Smooth muscle cell (in vitro differentiated cells): Measurements from ENCODE around the gene FAF1. TPM values are rescaled to one million over a fixed set of nuclear protein-coding genes. Genes with fewer than 3 reads are reported as not detected.

Source experiments
- DNase-seq: peaks from one replicate; lab custom pipeline; 2025; ENCODE audit not compliant: unreplicated experiment; lab: John Stamatoyannopoulos, UW
- H2AFZ ChIP-seq: fragments of 200-600 bp; sonication (generic); 2 replicates; pipeline ENCODE4 v1.6.0; 2016; ENCODE audit warnings: antibody characterized with exemption, low read depth, mild to moderate bottlenecking
- H3F3A ChIP-seq: fragments of 200-600 bp; sonication (generic); 2 replicates; pipeline ENCODE4 v1.6.0; 2017; ENCODE audit warnings: antibody characterized with exemption, low read depth
- H3K27ac ChIP-seq: fragments of 200-600 bp; sonication (generic); 2 replicates; pipeline ENCODE4 v1.5.1; 2016; ENCODE audit warnings: low read depth, mild to moderate bottlenecking
- H3K27me3 ChIP-seq: fragments of 200-600 bp; sonication (generic); 2 replicates; pipeline ENCODE4 v1.6.1; 2016; ENCODE audit warnings: low read depth, mild to moderate bottlenecking
- H3K36me3 ChIP-seq: fragments of 200-600 bp; sonication (generic); 2 replicates; pipeline ENCODE4 v1.5.1; 2016; ENCODE audit warnings: low read depth
- H3K4me1 ChIP-seq: fragments of 200-600 bp; sonication (generic); 2 replicates; pipeline ENCODE4 v1.5.1; 2016; ENCODE audit warnings: low read depth
- H3K4me2 ChIP-seq: fragments of 200-600 bp; sonication (generic); 2 replicates; pipeline ENCODE4 v1.6.0; 2016; ENCODE audit warnings: mild to moderate bottlenecking
- H3K4me3 ChIP-seq: fragments of 200-600 bp; sonication (generic); 2 replicates; pipeline ENCODE4 v1.5.1; 2016; ENCODE audit warnings: mild to moderate bottlenecking
- H3K79me2 ChIP-seq: fragments of 200-600 bp; sonication (generic); 2 replicates; pipeline ENCODE4 v1.6.0; 2016; ENCODE audit warnings: low read depth, mild to moderate bottlenecking
- H3K9ac ChIP-seq: fragments of 200-600 bp; sonication (generic); 2 replicates; pipeline ENCODE4 v1.6.0; 2016; ENCODE audit warnings: low read depth
- H3K9me3 ChIP-seq: fragments of 200-600 bp; sonication (generic); replicated peaks from 2 replicates; pipeline ENCODE4 v1.5.1; 2016; ENCODE audit warnings: low read depth
- H4K20me1 ChIP-seq: fragments of 200-600 bp; sonication (generic); 2 replicates; pipeline ENCODE4 v1.6.0; 2016; ENCODE audit warnings: low read depth
- CTCF ChIP-seq: fragments of 200-600 bp; sonication (generic); IDR thresholded peaks from 2 replicates; pipeline ENCODE4 v1.5.1; 2017; ENCODE audit warnings: borderline replicate concordance, mild to moderate bottlenecking, antibody characterized with exemption; ENCODE audit not compliant: insufficient read depth, poor library complexity, severe bottlenecking
- whole genome bisulfite sequencing: methylation state at CpG from one replicate; pipeline ENCODE4 v1.1.7; 2016; ENCODE audit warnings: low lambda C conversion rate; 5-methylcytosine and 5-hydroxymethylcytosine counted together
- polyA plus RNA-seq: library from polyadenylated mRNA; unstranded; fragments of >200 nt; fragmentation: Nextera tagmentation; extraction: Ambion mirVana; gene quantifications from 2 replicates; pipeline ENCODE4 v1.2.1, GENCODE V29; 2016
- total RNA-seq: library from RNA; depleted of rRNA; stranded (reverse); fragments of >200 nt; gene quantifications from 2 replicates; pipeline ENCODE4 v1.2.3, GENCODE V29; 2014

FAF1 gene
- total and polyA plus RNA-seq, 2 experiments from 2014 or later = 51.5 to 51.6 TPM

DNA sequence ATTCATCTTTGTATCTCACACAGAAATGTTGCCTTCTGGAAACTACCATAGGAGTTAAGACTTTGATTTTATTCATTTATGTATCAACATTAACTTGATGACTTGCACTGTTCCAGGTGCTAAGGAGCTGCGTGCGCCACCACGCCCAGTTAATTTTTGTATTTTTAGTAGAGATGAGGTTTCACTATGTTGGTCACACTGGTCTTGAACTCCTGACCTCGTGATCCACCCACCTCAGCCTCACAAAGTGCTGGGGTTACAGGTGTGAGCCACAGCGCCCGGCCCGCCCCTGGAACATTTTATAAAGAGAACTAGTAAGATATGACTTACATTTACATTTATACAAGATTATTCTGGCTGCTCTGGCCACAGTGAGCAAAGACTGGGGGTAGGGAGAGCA, 252.2 kb downstream of the FAF1 start:
- Histone ChIP-seq H3K27me3 (no peaks in the 10 kb centered on the region), H4K20me1 (peaks cover 8% of the 10 kb centered on the region), H3K4me2 (no peak overlapping the region), H3K4me1 (peaks cover 9% of the 10 kb centered on the region), H3K27ac (no peak overlapping the region), H3K9ac (no peak overlapping the region), H3K79me2 (no peaks in the 10 kb centered on the region), H3F3A (no peaks in the 10 kb centered on the region), H3K4me3 (no peak overlapping the region), H3K9me3 (no peaks in the 10 kb centered on the region), H2AFZ (no peak overlapping the region), H3K36me3 (no peaks in the 10 kb centered on the region)
- 98% methylated on average over 7 of the region's 7 CpGs for WGBS
- DNase-seq = no peak
- TF ChIP-seq CTCF = no peak

DNA sequence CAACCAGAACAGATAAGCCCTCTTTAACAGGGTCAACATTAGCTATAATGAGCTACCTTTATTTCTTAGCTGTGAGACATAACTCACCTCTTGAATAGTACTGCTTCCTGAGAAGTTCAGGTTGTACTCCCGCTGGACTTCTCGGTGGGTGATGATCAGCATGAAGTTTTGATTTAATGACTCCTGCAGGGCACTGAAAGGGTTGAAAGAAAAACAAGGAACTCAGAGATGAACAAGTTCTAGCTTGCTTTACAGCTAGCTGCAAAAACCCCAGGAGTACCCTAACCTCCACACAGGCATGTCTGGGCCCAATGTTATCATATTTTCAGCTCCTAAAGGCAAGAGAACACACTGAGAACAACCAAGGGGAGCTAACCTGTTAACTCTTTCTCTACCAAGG, 254.4 kb downstream of the FAF1 start:
- 78% methylated on average over 2 of the region's 2 CpGs for WGBS
- TF ChIP-seq CTCF = no peak
- no peak overlapping the region for H2AFZ ChIP-seq
- no peak overlapping the region for H3K9ac ChIP-seq
- no peaks in the 10 kb centered on the region for H3K9me3 ChIP-seq
- no peaks in the 10 kb centered on the region for H3F3A ChIP-seq
- no peaks in the 10 kb centered on the region for H3K36me3 ChIP-seq
- peaks cover 27% of the 10 kb centered on the region for H3K4me1 ChIP-seq
- H3K27ac ChIP-seq = no peak overlapping the region
- no peak overlapping the region for H3K4me3 ChIP-seq
- H3K27me3 ChIP-seq = no peaks in the 10 kb centered on the region
- DNase-seq = no peak
- H3K79me2 ChIP-seq = no peaks in the 10 kb centered on the region
- no peak overlapping the region for H3K4me2 ChIP-seq
- H4K20me1 ChIP-seq = peaks cover 8% of the 10 kb centered on the region

DNA sequence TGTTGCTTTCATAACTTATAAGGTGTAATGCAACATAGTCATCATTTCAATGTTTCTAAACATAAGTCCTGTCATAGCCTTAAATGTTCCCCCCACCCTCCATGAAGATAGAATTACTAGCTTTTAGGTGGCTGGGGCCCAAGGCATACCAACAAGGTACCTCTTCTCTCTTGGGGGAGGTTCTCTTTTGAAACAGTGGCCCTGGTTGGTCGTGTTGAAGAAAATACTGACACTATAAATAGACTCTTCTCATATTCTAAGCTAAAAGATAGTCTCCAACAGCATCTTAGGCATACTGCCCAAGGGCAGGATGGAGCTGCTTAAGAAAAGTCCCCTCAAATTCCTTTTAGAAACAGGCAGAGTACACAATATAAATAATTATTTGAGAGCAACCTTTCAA, 255.0 kb downstream of the FAF1 start:
- Histone ChIP-seq H3K27me3 (no peaks in the 10 kb centered on the region), H3K4me3 (no peak overlapping the region), H3K4me2 (no peak overlapping the region), H3K9me3 (no peaks in the 10 kb centered on the region), H2AFZ (no peak overlapping the region), H4K20me1 (peaks cover 8% of the 10 kb centered on the region), H3K36me3 (no peaks in the 10 kb centered on the region), H3K9ac (no peak overlapping the region), H3K4me1 (peaks cover 33% of the 10 kb centered on the region), H3F3A (no peaks in the 10 kb centered on the region), H3K79me2 (no peaks in the 10 kb centered on the region), H3K27ac (no peak overlapping the region)
- DNase-seq = no peak
- WGBS = 10% methylated on average over 1 of the region's 1 CpG
- TF ChIP-seq CTCF = no peak

- no peak for DNase-seq
- Histone ChIP-seq H3F3A (no peaks in the 10 kb centered on the region), H3K4me2 (no peak overlapping the region), H4K20me1 (peaks cover 8% of the 10 kb centered on the region), H2AFZ (no peak overlapping the region), H3K4me3 (no peak overlapping the region), H3K9me3 (no peaks in the 10 kb centered on the region), H3K27ac (no peak overlapping the region), H3K27me3 (no peaks in the 10 kb centered on the region), H3K36me3 (no peaks in the 10 kb centered on the region), H3K4me1 (peaks cover 37% of the 10 kb centered on the region), H3K9ac (no peak overlapping the region), H3K79me2 (no peaks in the 10 kb centered on the region)
- WGBS = 55% methylated on average over 1 of the region's 1 CpG
- TF ChIP-seq CTCF = peak; percentile 79
These were observed 255.9 kb downstream of the FAF1 start for GRCh38 chr1:50704126-50704525.
